Fibroblast of skin of back (primary cell): ENCODE data around the gene PDE10A.
A peak's percentile ranks its signal among the peaks of the same experiment; 100 is the strongest.

Experiments
- DNase-seq: peaks from one replicate; pipeline ENCODE4 v3.0.0-alpha.2; 2013

PDE10A gene

GRCh38 chr6:165655191-165655590 lies 7.8 kb downstream of the PDE10A start:
- no peak for DNase-seq

- no peak for DNase-seq
Measured at GRCh38 chr6:165654144-165654543, 8.9 kb downstream of the PDE10A start.

GRCh38 chr6:165653607-165654006 lies 9.4 kb downstream of the PDE10A start:
- DNase-seq = no peak

GRCh38 chr6:165653196-165653595 lies 9.8 kb downstream of the PDE10A start:
- no peak for DNase-seq

- DNase-seq = no peak
Measured at GRCh38 chr6:165652766-165653165, 10.3 kb downstream of the PDE10A start.

GRCh38 chr6:165649166-165650137 lies 13.6 kb downstream of the PDE10A start:
- peak; percentile 22 for DNase-seq

GRCh38 chr6:165647041-165647440 lies 16.0 kb downstream of the PDE10A start:
- DNase-seq = no peak

GRCh38 chr6:165645919-165646318 lies 17.1 kb downstream of the PDE10A start:
- DNase-seq = no peak

- DNase-seq = no peak
Measured at GRCh38 chr6:165644586-165645266, 18.3 kb downstream of the PDE10A start.

GRCh38 chr6:165643015-165643414 lies 20.0 kb downstream of the PDE10A start:
- no peak for DNase-seq

- DNase-seq = no peak
Measured at GRCh38 chr6:165641672-165642156, 21.3 kb downstream of the PDE10A start.

- DNase-seq = no peak
Measured at GRCh38 chr6:165640806-165641205, 22.2 kb downstream of the PDE10A start.

GRCh38 chr6:165638530-165638929 lies 24.5 kb downstream of the PDE10A start:
- no peak for DNase-seq

- no peak for DNase-seq
Measured at GRCh38 chr6:165637586-165637985, 25.5 kb downstream of the PDE10A start.

GRCh38 chr6:165636402-165637048 lies 26.5 kb downstream of the PDE10A start:
- no peak for DNase-seq

- no peak for DNase-seq
Measured at GRCh38 chr6:165635965-165636364, 27.1 kb downstream of the PDE10A start.

- DNase-seq = no peak
Measured at GRCh38 chr6:165634101-165634880, 28.8 kb downstream of the PDE10A start.

- no peak for DNase-seq
Measured at GRCh38 chr6:165632194-165632593, 30.8 kb downstream of the PDE10A start.

GRCh38 chr6:165630544-165630953 lies 32.5 kb downstream of the PDE10A start:
- no peak for DNase-seq

- no peak for DNase-seq
Measured at GRCh38 chr6:165628955-165629354, 34.1 kb downstream of the PDE10A start.

GRCh38 chr6:165627366-165627765 lies 35.7 kb downstream of the PDE10A start:
- DNase-seq = no peak

GRCh38 chr6:165626711-165627110 lies 36.3 kb downstream of the PDE10A start:
- no peak for DNase-seq
